ENCODE measurements around the gene OGFRL1.

OGFRL1 gene

GRCh38 chr6:71310261-71310660 lies 21.6 kb downstream of the OGFRL1 start:
- no peak overlapping the region for H2AFZ ChIP-seq (ENCODE audit: low read length)
- no peaks in the 10 kb centered on the region for H3K4me1 ChIP-seq (ENCODE audit: insufficient read depth, low read length, severe bottlenecking)
- H3K4me3 ChIP-seq (ENCODE audit: low read depth, low read length, poor library complexity, severe bottlenecking) = no peak overlapping the region
- H3K9me2 ChIP-seq (ENCODE audit: low read depth, low read length) = no peaks in the 10 kb centered on the region
- no peak overlapping the region for H3K9ac ChIP-seq (ENCODE audit: low read length)
- H4K20me1 ChIP-seq (ENCODE audit: insufficient read depth, low read length) = no peaks in the 10 kb centered on the region
- no peaks in the 10 kb centered on the region for H3K36me3 ChIP-seq (ENCODE audit: insufficient read depth, low read length)
- H3K79me2 ChIP-seq (ENCODE audit: insufficient read depth, low read length) = no peaks in the 10 kb centered on the region
- H3K4me2 ChIP-seq (ENCODE audit: low read length) = no peak overlapping the region
- TF ChIP-seq EZH2 (IDR thresholded peaks at IDR 0.05; ENCODE audit: borderline replicate concordance, low read length) = no peak
- TF ChIP-seq CTCF (IDR thresholded peaks at IDR 0.05; ENCODE audit: low read length) = no peak
- H3K27me3 ChIP-seq (ENCODE audit: insufficient read depth, low read length) = no peaks in the 10 kb centered on the region
- no peak overlapping the region for H3K27ac ChIP-seq (ENCODE audit: low read depth, low read length, poor library complexity, severe bottlenecking)
- H3F3A ChIP-seq (ENCODE audit: insufficient read depth, low read length) = no peaks in the 10 kb centered on the region
- no peaks in the 10 kb centered on the region for H3K9me3 ChIP-seq (ENCODE audit: low read length)

DNA sequence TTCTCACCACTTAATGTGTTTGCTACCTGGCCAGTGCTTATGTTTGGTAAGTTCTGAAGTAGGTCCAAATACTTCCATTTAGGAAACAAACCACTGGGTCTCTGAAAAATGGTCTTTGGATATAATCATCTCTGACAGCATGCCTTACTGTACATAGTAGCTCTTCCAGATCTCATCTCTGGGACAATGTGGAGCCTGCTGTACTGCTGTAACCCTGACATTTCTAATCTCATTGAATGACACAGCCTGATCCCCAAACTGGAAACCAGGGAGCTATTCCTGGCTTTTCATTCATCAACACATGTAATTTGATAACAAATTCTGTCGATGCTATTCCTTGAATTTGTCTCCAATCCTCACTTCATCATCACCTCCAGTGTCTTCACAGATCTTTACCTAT lies 23.5 kb downstream of the OGFRL1 start:
- Histone ChIP-seq H3K79me2 (ENCODE audit: insufficient read depth, low read length) (no peaks in the 10 kb centered on the region), H3K4me1 (ENCODE audit: insufficient read depth, low read length, severe bottlenecking) (no peaks in the 10 kb centered on the region), H2AFZ (ENCODE audit: low read length) (no peak overlapping the region), H3K27me3 (ENCODE audit: insufficient read depth, low read length) (no peaks in the 10 kb centered on the region), H3K4me2 (ENCODE audit: low read length) (no peak overlapping the region), H3F3A (ENCODE audit: insufficient read depth, low read length) (no peaks in the 10 kb centered on the region), H3K9ac (ENCODE audit: low read length) (no peak overlapping the region), H3K9me2 (ENCODE audit: low read depth, low read length) (no peaks in the 10 kb centered on the region), H3K36me3 (ENCODE audit: insufficient read depth, low read length) (no peaks in the 10 kb centered on the region), H3K9me3 (ENCODE audit: low read length) (no peaks in the 10 kb centered on the region), H3K27ac (ENCODE audit: low read depth, low read length, poor library complexity, severe bottlenecking) (no peak overlapping the region), H4K20me1 (ENCODE audit: insufficient read depth, low read length) (no peaks in the 10 kb centered on the region), H3K4me3 (ENCODE audit: low read depth, low read length, poor library complexity, severe bottlenecking) (no peak overlapping the region)
- no peak for TF ChIP-seq EZH2 (IDR thresholded peaks at IDR 0.05; ENCODE audit: borderline replicate concordance, low read length)
- no peak for TF ChIP-seq CTCF (IDR thresholded peaks at IDR 0.05; ENCODE audit: low read length)

- TF ChIP-seq EZH2 (IDR thresholded peaks at IDR 0.05; ENCODE audit: borderline replicate concordance, low read length) (no peak), CTCF (IDR thresholded peaks at IDR 0.05; ENCODE audit: low read length) (no peak)
- no peak overlapping the region for H3K9ac ChIP-seq (ENCODE audit: low read length)
- H3K9me2 ChIP-seq (ENCODE audit: low read depth, low read length) = no peaks in the 10 kb centered on the region
- H4K20me1 ChIP-seq (ENCODE audit: insufficient read depth, low read length) = no peaks in the 10 kb centered on the region
- no peak overlapping the region for H2AFZ ChIP-seq (ENCODE audit: low read length)
- no peaks in the 10 kb centered on the region for H3F3A ChIP-seq (ENCODE audit: insufficient read depth, low read length)
- no peaks in the 10 kb centered on the region for H3K36me3 ChIP-seq (ENCODE audit: insufficient read depth, low read length)
- H3K4me1 ChIP-seq (ENCODE audit: insufficient read depth, low read length, severe bottlenecking) = no peaks in the 10 kb centered on the region
- no peak overlapping the region for H3K27ac ChIP-seq (ENCODE audit: low read depth, low read length, poor library complexity, severe bottlenecking)
- no peaks in the 10 kb centered on the region for H3K79me2 ChIP-seq (ENCODE audit: insufficient read depth, low read length)
- H3K4me3 ChIP-seq (ENCODE audit: low read depth, low read length, poor library complexity, severe bottlenecking) = no peak overlapping the region
- H3K9me3 ChIP-seq (ENCODE audit: low read length) = no peaks in the 10 kb centered on the region
- no peaks in the 10 kb centered on the region for H3K27me3 ChIP-seq (ENCODE audit: insufficient read depth, low read length)
- no peak overlapping the region for H3K4me2 ChIP-seq (ENCODE audit: low read length)
Observed at GRCh38 chr6:71317441-71317840, 28.8 kb downstream of the OGFRL1 start.
